SK-N-DZ (cell line): ENCODE data around the gene NAALADL2.
"Not testable (repeated sequence)": the region's sequence is repeated elsewhere in the genome, so short reads cannot be mapped to it uniquely, and the experiment has no call there.

Experiments
- DNase-seq: peaks from one replicate; pipeline ENCODE4 v3.0.0-alpha.2; 2015; ENCODE audit warnings: low spot score

Gene NAALADL2

DNA sequence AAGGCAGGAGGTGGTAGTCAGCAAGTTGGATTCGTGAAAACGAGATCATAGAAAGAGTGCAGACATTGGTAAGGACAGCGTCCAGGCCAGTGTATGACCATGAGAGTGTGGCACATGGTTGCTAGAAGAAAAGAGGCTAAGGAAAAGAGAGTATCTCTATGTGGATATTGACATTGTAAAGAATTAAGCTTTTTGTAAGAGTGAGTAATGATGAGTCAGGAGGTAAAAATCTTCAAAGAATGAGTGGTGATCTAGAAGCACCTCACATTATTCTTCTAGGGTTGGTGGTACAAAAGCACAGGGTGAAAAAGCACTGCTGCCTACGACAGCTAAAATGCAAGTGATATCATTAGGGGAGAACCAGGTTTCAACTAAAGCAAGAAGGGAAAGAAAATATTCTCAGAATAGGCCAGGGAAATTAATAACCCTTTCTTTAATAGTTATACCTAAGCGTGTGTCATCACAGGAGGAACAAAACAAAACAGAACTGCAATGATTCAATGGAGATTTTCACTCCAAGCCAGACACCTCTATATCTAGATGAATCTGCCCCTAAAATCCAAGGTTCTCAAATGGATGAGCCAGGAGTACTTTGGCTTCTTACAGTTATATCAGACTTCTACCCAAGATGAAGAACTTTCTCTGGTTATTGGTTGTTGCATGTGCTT, 884.7 kb downstream of the NAALADL2 start:
- no peak for DNase-seq

DNA sequence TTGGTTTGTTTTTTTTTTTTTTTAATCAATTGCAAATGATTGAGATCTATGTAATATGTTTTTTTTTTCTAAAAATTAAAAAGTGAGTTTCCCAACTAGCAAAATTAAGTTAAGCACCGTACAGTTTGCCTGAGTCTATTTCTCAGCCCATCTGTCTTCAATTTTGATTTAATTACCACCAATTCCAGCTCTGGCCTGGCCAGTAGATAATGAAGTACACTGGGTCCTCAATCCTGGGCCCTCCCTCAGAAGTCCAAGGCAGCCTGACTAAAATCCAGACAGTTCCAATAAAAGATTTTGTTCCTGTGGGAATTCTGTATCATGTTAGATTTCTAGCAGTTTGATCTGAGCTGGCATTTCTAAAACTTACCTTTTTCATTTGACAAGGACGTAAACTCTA, 887.2 kb downstream of the NAALADL2 start:
- DNase-seq = peak; percentile 84

DNA sequence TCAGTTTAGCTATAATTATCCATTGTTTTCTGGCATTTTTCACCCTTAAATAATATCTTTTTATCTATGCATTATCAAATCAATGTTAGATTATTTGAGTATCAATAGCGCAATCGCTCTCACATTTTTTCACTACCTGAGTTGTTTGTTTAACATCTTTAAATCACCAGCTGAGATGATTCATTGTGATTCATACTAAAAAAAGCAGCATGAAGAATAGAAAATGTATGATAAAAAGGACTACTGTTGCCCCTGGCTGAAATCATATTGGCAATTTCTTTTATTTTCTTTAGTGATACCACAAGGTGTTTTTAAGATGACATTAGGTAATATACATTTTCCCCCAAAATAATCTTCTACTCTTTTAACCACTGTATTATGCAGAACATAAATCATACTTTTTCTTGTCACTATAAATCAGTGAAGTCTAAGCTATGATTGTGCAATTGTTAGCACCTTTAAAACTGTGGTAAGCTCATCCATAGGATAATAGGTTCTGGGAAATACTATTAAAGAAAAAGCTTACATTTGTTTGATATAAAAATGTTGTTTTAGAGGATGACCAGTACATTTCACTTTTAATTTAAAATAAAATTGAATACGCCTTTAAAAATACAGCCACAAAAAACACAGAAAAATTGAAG, 889.1 kb downstream of the NAALADL2 start:
- no peak for DNase-seq

DNA sequence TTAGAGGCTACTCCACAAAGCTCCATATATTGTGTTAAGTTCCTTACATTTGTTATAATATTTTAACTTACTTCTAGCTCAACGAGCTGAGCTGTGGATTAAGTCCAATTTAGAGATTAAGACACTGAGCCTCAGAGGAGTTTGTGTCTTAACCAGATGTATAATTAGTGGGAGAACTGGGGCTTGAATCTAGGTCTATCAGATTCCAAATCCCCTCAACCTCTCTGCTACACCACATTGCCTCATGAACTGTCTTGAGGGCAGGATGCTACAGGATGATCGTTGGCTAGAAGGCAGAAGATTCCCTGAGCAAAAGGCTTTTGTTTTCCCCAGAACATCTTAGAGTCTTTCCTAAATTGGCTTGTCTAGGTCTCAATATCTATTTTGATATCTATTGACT, 890.8 kb downstream of the NAALADL2 start:
- DNase-seq = no peak

DNA sequence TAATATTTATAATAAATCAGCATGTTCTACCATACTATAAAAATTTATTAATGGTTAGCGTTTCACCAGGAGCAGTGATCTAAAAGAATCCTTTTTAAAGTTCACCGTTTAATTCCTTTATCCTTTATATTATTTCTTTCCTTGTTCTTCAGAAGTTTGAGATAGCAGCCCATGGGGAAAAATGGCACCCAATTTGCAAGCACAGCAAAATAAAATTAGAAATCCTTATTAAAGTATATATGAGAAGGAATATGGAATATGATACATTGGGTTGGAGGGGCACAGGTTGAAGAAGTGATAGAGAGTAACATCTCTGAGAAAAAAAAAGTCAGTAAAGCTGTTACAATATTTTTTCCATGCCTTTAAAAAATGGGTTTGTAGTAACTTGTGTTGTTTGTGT, 892.0 kb downstream of the NAALADL2 start:
- DNase-seq = no peak

DNA sequence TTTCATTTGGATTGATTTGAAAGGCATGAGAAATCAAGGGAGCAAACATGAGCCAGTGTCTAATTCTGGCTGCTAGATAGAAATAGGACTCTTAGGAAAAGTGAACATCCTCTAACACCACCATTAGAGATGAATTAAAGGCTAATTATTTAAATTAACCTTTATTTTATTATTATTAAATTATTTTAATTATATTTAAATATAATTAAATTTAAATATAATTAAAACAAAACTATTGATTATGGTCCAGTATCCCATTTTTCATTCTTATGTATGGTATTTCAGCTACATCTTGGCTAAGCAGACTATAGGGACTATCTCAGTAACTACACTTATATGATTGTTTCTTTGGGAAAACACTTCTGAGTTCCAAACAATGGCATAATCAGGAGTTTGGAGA, 904.8 kb downstream of the NAALADL2 start:
- no peak for DNase-seq

DNA sequence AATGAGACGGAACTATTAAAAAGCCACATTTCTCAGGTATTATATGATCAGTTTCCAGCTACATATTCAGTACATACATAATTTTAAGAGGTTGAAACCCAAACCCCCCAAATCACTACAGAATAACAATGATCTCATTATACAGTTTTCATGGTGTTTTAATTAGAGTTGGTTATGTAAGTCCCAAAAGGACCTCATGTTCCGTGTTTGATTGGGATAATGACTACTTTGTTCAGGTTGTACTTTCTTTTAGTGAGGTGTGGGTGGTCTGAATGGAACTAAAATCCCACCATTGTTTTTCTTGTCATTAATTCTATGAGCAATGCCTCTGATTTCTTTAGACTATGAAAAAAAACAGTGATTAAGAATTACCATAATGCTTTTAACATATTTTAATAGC, 905.6 kb downstream of the NAALADL2 start:
- no peak for DNase-seq

DNA sequence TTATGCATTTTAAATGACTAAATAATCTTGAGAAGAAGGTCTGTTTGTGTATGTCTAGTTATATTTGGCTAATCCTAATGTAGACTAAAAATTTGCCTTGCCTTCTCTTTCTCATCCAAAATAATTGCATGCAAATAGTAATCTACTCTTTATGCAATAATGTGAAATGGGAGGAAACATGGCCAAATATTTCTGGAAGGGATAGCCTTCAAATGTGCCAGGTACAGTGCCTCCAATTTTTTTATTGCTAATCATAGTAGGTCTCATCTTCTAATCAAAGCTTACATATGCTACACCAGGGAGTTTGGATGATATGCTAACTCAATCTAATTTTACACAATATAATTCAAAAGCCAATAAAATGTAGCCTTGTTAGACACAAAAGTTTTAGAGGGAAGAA, 911.3 kb downstream of the NAALADL2 start:
- no peak for DNase-seq

DNA sequence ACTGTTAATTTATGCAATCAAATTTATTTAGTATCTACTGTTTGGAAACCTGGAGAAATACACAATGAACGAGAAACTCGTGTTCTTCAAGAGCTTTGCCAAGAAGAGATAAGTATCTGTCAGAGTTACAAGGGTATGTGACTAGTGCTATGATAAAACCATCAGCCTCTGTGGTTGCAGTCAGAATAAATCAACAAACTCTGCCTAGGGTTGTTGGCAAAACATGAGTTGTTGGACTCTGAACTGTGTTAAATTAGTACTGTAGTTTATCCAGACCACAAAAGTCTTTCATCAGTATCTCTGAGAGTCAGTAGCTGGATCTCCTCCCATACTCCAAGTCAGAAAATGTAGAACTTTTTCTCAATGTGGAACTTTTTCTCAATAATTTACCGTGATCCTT, 918.4 kb downstream of the NAALADL2 start:
- no peak for DNase-seq

DNA sequence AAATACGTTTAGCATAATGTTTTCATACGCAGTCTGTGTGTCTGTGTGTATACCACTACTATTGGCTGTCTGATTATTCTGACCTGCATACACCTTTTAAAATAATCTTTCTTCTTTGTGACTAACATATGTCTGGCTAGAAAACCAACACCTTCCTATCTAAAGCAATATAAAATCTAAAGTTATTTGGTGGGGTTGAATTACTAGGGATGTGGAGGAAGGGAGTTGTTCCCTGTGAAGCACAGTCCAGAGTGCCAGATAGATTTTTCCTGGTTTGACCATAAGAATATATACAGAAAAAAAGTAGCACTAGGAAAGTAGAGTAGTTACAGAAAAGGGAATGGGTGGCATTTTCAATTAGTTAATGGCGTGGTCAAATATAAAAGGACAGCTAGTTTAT, 918.8 kb downstream of the NAALADL2 start:
- DNase-seq = no peak

DNA sequence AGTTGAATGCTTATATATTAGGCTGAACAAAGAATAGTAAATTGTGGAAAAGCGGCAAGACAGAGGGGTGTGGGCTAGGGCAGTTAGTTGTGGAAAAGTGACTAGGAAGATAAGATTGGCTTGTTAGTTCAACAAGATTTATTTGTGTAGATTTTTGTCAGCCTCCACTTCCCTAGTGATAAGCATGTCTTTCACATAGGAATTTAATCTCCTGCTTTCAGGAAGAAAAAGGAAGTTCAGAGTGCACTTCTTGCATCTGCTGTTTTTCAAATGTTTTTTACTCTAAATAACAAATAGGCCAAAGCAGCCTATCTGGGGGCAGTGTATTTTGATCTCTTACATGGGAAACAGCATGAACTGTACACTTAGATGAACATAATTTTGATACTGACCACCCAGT, 919.9 kb downstream of the NAALADL2 start:
- no peak for DNase-seq

DNA sequence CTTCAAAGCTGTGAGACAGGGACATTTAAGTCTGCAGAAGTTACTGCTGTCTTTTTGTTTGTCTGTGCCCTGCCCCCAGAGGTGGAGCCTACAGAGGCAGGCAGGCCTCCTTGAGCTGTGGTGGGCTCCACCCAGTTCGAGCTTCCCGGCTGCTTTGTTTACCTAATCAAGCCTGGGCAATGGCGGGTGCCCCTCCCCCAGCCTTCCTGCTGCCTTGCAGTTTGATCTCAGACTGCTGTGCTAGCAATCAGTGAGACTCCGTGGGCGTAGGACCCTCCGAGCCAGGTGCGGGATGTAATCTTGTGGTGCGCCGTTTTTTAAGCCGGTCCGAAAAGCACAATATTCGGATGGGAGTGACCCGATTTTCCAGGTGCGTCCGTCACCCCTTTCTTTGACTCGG, 928.0 kb downstream of the NAALADL2 start:
- not testable (repeated sequence) for DNase-seq

DNA sequence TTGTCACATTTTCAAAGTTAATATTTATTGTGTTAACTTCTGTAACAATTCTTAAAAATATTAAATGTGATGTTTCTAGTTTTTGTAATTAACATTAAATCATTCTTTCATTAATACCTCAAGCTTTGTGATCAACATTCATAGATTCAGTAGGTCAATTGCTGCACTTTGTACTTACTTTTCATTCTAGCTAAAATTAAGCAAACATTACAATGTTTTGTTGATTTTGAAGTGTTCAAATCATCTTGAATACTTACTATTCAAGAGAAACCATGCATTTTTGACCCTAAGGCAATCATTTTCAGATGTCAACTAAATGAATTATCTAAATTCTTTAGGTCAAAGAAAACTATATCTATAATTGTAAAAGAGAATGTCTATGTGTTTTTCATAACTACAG, 933.1 kb downstream of the NAALADL2 start:
- no peak for DNase-seq

DNA sequence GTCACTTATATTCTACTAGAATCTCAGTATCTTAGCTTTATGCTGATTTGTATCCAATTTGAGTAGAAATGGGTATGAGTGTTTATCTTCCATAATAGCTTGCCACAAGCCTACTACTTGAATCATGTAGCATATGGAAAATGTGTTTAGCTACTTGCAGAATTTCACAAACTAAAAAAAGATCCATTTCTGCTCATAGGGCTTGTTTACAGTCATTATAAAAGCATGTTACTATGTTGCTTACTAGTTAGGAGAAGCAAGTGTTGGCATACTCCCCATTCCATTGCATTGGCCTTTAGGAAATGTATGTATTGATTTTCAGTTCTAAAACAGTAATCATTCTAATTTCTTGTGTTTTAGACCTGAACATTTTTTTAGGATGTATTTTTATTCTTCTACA, 939.2 kb downstream of the NAALADL2 start:
- DNase-seq = no peak

DNA sequence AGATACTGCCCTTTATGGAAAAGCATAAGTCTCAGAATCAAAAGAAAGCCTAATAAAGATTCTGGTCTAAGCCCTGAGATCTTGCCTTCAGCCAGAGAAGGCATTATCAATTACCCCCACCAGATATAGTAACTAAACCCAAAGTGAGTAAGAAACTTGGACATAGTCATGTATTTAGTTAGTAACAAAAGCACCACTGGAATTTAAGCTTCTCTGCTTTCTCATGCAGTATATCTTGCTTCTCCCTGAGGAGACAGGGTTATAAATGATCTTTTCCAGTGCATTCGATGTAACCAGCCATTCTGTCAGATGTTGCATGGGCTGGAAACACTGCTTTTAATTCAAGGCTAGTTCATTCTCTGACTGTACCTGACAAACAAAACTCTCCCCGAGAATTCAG, 946.7 kb downstream of the NAALADL2 start:
- no peak for DNase-seq

DNA sequence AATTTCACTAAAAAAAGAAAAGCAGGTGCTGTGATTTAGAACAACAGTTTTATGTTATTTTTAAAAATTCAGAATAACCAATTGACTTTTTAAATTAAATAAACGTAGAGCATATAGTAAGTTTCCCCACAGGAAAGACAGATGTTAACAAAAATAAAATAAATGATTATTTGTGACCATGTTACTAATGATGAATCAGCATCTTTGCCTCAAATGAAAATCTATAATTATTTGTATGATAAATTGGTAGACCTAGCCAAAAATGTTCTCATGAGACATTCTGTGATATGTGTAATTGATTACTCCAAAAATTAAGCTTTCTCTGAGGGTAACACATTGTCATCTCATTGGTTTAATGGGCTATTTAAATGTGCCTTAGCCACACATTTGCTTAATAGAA, 948.0 kb downstream of the NAALADL2 start:
- DNase-seq = no peak

DNA sequence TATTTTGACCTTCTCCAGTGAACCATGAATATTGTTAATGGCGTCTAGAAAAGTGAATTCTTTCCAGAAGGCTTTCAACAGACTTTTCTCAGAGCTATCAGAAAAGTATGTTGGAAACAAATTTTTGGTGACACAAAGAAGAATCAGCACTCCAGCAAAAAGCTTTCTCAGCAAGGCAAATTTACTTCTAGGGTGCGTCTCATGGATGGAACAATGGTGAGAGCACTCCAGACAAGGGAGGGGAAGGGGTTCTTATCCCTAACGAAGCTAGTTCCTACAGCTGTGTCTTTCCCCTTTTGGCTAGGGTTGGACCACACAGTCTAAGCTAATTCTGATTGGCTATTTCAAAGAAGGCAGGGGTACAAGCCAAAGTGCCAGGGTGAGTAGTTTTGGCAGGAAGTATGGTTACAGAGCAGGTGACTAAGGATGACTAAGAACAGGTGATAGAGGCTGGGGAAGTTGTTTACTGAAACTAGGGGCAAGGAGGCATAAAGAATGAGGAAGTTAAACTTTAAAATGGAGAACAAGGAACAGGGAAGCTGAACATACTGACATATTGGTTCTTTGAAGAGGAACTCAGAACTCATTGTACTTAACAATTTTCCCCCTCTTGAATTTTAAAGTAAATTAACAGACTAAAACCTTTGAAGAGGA, 959.8 kb downstream of the NAALADL2 start:
- DNase-seq = no peak

DNA sequence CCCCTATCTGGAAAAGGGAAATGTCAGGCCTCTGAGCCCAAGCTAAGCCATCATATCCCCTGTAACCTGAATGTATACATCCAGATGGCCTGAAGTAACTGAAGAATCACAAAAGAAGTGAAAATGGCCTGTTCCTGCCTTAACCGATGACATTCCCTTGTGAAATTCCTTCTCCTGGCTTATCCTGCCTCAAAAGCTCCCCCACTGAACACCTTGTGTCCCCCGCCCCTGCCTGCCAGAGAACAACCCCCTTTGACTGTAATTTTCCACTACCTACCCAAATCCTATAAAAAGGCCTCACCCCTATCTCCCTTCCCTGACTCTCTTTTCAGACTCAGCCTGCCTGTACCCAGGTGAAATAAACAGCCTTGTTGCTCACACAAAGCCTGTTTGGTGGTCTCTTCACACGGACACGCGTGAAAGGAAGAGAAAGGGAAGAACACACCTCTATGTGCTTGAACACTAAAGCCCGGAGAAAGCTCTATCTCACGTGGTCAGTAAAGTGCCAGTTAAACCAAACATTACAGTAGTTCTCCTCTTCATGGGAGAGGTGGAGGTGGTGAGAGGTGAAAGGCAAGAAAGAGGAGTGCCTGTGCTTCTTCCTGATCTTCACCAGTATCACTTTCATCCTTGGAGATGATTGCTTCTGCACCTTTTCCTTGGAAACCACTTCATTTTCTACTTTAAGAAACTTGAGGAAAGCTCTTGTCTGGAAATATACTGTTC, 963.8 kb downstream of the NAALADL2 start:
- DNase-seq = not testable (repeated sequence)

DNA sequence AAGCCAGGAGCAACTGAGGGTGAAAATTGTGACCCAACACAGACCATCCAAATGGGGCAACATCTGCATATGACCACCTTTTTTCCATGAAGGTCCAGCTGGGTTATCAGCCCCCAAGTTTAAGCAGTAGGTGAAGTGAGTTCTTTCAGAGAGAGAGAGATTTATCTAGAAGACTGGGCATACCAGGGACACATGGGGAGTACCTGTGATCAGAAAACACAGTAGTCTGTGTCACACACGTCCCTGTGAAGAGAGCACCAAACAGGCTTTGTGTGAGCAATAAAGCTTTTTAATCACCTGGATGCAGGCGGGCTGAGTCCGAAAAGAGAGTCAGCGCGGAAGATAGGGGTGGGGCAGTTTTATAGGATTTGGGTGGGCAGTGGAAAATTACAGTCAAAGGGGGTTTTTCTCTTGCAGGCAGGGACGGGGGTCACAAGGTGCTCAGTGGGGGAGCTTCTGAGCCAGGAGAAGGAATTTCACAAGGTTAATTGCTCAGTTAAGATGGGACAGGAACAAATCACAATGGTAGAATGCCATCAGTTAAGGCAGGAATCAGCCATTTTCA, 966.0 kb downstream of the NAALADL2 start:
- not testable (repeated sequence) for DNase-seq

DNA sequence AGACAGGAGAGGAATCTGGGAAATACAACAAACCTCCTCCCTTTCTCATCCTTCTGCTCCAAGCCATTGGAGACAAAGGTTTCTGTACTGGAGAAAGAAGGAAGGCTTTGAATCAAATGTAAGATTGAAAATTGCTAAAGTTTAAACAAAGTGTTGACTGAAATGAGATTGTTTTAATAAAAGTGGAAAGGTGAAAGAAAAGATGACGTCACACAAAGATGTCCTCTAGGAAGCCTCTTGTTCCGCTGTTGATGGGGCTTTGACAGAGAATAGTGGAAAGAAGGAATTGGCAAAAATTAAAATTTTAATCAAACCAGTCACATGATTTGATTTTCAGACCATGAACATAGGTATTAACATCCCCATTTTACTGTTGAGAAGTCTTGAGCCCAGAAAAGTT, 967.6 kb downstream of the NAALADL2 start:
- DNase-seq = no peak

DNA sequence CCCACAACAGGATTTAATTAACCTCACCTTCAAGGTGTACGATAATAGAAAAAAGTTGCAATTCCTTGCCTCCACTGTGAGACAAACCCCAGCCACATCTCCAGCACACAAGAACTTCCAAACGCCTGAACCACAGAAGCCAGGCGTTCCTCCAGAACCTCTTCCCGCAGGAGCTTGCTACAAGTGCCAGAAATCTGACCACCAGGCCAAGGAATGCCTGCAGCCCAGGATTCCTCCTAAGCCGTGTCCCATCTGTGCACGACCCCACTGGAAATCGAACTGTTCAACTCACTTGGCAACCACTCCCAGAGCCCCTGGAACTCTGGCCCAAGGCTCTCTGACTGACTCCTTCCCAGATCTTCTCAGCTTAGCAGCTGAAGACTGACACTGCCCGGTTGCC, 970.7 kb downstream of the NAALADL2 start:
- not testable (repeated sequence) for DNase-seq

DNA sequence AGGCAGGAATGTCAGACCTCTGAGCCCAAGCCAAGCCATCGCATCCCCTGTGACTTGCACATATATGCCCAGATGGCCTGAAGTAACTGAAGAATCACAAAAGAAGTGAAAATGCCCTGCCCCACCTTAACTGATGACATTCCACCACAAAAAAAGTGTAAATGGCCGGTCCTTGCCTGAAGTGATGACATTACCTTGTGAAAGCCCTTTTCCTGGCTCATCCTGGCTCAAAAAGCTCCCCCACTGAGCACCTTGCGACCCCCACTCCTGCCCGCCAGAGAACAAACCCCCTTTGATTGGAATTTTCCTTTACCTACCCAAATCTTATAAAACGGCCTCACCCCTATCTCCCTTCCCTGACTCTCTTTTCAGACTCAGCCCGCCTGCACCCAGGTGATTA, 976.6 kb downstream of the NAALADL2 start:
- not testable (repeated sequence) for DNase-seq
